Endothelial cell of umbilical vein (primary cell): ENCODE results near the gene ZNF219. TPM values are rescaled to one million over a fixed set of nuclear protein-coding genes. Genes with fewer than 3 reads are reported as not detected.

Source experiments
- BruUV-seq: library from RNA; stranded (reverse); fragments of 400-500 nt; replicated peaks from 2 replicates; lab custom pipeline; 2021; lab: Mats Ljungman, UMichigan
- CTCF ChIA-PET: fragments of 300-600, 350-600 bp; sonication (Branson Sonifier 250); formaldehyde crosslinking; loops from one replicate; lab custom pipeline; 2021; ENCODE audit warnings: antibody characterized with exemption, inconsistent platforms; lab: Charles Lee
- POLR2A ChIA-PET: fragments of 300-600, 350-600 bp; sonication (Branson Sonifier 250); formaldehyde crosslinking; loops from one replicate; lab custom pipeline; 2021; ENCODE audit warnings: antibody characterized with exemption, inconsistent platforms; lab: Charles Lee
- DNase-seq: peaks from one replicate; pipeline ENCODE4 v3.0.0-alpha.2; 2011; ENCODE audit warnings: low read depth, low spot score
- FAIRE-seq: peaks from 2 replicates; lab custom pipeline; 2011; peaks lifted over from hg19 to GRCh38; lab: Jason Lieb, UNC
- H2AFZ ChIP-seq: 2 replicates; pipeline ENCODE4 v1.6.0; 2012; ENCODE audit warnings: low read depth, low read length, control low read depth, inconsistent platforms
- H3K27ac ChIP-seq: 2 replicates; pipeline ENCODE4 v1.5.1; 2011; ENCODE audit warnings: low read depth, mild to moderate bottlenecking, control low read depth, low read length, moderate library complexity; ENCODE audit not compliant: insufficient read depth
- H3K27me3 ChIP-seq, 2 experiments: 2 replicates each; pipeline versions ENCODE4 v1.6.0 to v1.6.1; 2011; ENCODE audit warnings: low read length in 2 of 2, mixed read lengths in 1 of 2; ENCODE audit not compliant: control insufficient read depth in 2 of 2, insufficient read depth in 2 of 2
- H3K36me3 ChIP-seq, 2 experiments: 2 replicates in 1 of 2; 3 replicates in 1 of 2; pipeline ENCODE4 v1.5.1; 2011; ENCODE audit warnings: low read length in 2 of 2, mild to moderate bottlenecking in 1 of 2, moderate library complexity in 1 of 2; ENCODE audit not compliant: control insufficient read depth in 2 of 2, insufficient read depth in 2 of 2; ENCODE audit errors: extremely low read depth in 1 of 2
- H3K4me1 ChIP-seq: 3 replicates; pipeline ENCODE4 v1.5.1; 2011; ENCODE audit warnings: mild to moderate bottlenecking, low read length; ENCODE audit not compliant: control insufficient read depth, insufficient read depth; ENCODE audit errors: extremely low read depth
- H3K4me2 ChIP-seq: 2 replicates; pipeline ENCODE4 v1.6.1; 2011; ENCODE audit warnings: low read length, control low read depth, mixed read lengths; ENCODE audit not compliant: insufficient read depth
- H3K4me3 ChIP-seq, 3 experiments: fragments of 200-600 bp in 1 of 3; sonication (generic), shearing (Covaris generic) in 1 of 3; replicated peaks in 1 of 3; 2 replicates each; pipeline ENCODE4 v1.5.1; 2011 to 2016; ENCODE audit warnings: control low read depth in 3 of 3, low read length in 3 of 3, mild to moderate bottlenecking in 2 of 3, inconsistent platforms in 1 of 3, low read depth in 1 of 3, moderate library complexity in 1 of 3; ENCODE audit not compliant: insufficient read depth in 1 of 3
- H3K79me2 ChIP-seq: 2 replicates; pipeline ENCODE4 v1.6.0; 2012; ENCODE audit warnings: low read length, inconsistent platforms; ENCODE audit not compliant: control insufficient read depth, insufficient read depth
- H3K9ac ChIP-seq: replicated peaks from 2 replicates; pipeline ENCODE3; 2011; ENCODE audit warnings: low read length, control low read depth; ENCODE audit not compliant: insufficient read depth; ENCODE audit errors: extremely low read depth
- H3K9me1 ChIP-seq: replicated peaks from 3 replicates; pipeline ENCODE4 v1.6.0; 2011; ENCODE audit warnings: mild to moderate bottlenecking, low read length; ENCODE audit not compliant: control insufficient read depth, insufficient read depth; ENCODE audit errors: extremely low read depth
- H3K9me3 ChIP-seq: replicated peaks from 2 replicates; pipeline ENCODE4 v1.5.1; 2012; ENCODE audit warnings: low read length, inconsistent platforms; ENCODE audit not compliant: control insufficient read depth, insufficient read depth
- H4K20me1 ChIP-seq: replicated peaks from 2 replicates; pipeline ENCODE3; 2011; ENCODE audit warnings: mild to moderate bottlenecking, low read length; ENCODE audit not compliant: control insufficient read depth, insufficient read depth; ENCODE audit errors: extremely low read depth
- EZH2 ChIP-seq: IDR thresholded peaks from 2 replicates; pipeline ENCODE4 v1.6.1; 2012; ENCODE audit warnings: borderline replicate concordance, low read depth, mild to moderate bottlenecking, moderate library complexity, low read length, inconsistent platforms; ENCODE audit not compliant: severe bottlenecking
- FOS ChIP-seq: IDR thresholded peaks from 2 replicates; pipeline ENCODE4 v1.6.1; 2011; ENCODE audit warnings: mild to moderate bottlenecking, low read length, moderate library complexity, borderline replicate concordance; ENCODE audit not compliant: insufficient read depth
- GATA2 ChIP-seq: IDR thresholded peaks from 2 replicates; pipeline ENCODE4 v1.7.0; 2011; ENCODE audit warnings: low read depth, mild to moderate bottlenecking, moderate library complexity, mixed read lengths, low read length; ENCODE audit not compliant: insufficient read length, insufficient read depth
- JUN ChIP-seq: IDR thresholded peaks from 2 replicates; pipeline ENCODE4 v1.6.1; 2011; ENCODE audit warnings: borderline replicate concordance, low read depth; ENCODE audit not compliant: insufficient read length, insufficient read depth
- MYC ChIP-seq: IDR thresholded peaks from one replicate; pipeline ENCODE4 v1.6.1; 2011; ENCODE audit warnings: mild to moderate bottlenecking, low read depth, low read length
- POLR2A ChIP-seq: IDR thresholded peaks from 2 replicates; pipeline ENCODE4 v1.6.1; 2012; ENCODE audit warnings: low read depth, mild to moderate bottlenecking, control low read depth, low read length
- POLR2AphosphoS5 ChIP-seq: IDR thresholded peaks from 2 replicates; pipeline ENCODE4 v1.6.1; 2012; ENCODE audit warnings: low read depth, mild to moderate bottlenecking, control low read depth, low read length, moderate library complexity; ENCODE audit not compliant: insufficient read depth
- dilution Hi-C: fragments of 300-500 bp; cut with MboI; formaldehyde crosslinking; loops from one replicate; pipeline ENCODE4 v1.15.0; 2019; ENCODE audit warnings: low sequenced_read_pairs; ENCODE audit not compliant: extremely low pct_ligation_motif_present
- intact Hi-C: fragments of 100-400 bp; cut with micrococcal nuclease; formaldehyde crosslinking; loops from one replicate; pipeline ENCODE4 v1.10.0; 2022
- polyA plus RNA-seq, 4 experiments: library from polyadenylated mRNA; depleted of rRNA in 3 of 4; stranded (reverse) in 3 of 4; unstranded in 1 of 4; fragments of >200 nt; gene quantifications; 2 replicates each; pipeline versions ENCODE4 v1.2.1 to v1.2.3, GENCODE V29; 2011 to 2012; ENCODE audit warnings: missing spikeins in 1 of 4
- total RNA-seq: library from RNA; stranded (reverse); gene quantifications from 2 replicates; pipeline ENCODE4 v1.2.3, GENCODE V29; 2021
- TF ChIP-seq, protein P1 (sequence below): IDR thresholded peaks from 2 replicates; pipeline ENCODE4 v1.6.1; 2011; ENCODE audit not compliant: insufficient read depth, insufficient read length
- TF ChIP-seq, protein P2 (sequence below), 2 donors: IDR thresholded peaks; 1 replicate in 1 of 2; 2 replicates in 1 of 2; pipeline ENCODE4 v1.5.1; 2011; ENCODE audit warnings: low read length in 2 of 2, mild to moderate bottlenecking in 2 of 2, moderate library complexity in 2 of 2, control low read depth in 1 of 2, inconsistent platforms in 1 of 2, low read depth in 1 of 2; ENCODE audit not compliant: insufficient read depth in 1 of 2; ENCODE audit errors: extremely low read depth in 1 of 2

Gene ZNF219
- total and polyA plus RNA-seq, 2 donors (not counting 3 experiments of a cell fraction or from before 2014, with no cell fraction given): 13.2 to 15.2 TPM

GRCh38 chr14:21100931-21101330 is 2.5 kb upstream of the ZNF219 start, which contains the start of gene TMEM253:
TSS of gene TMEM253 (plus strand) at chr14:21101066. CDS start at chr14:21101344, 278 bp downstream.
- TF ChIP-seq FOS (no peak), MYC (no peak), POLR2A (no peak), POLR2AphosphoS5 (no peak), EZH2 (no peak), JUN (no peak), GATA2 (no peak)
- TF ChIP-seq, protein P1, sequence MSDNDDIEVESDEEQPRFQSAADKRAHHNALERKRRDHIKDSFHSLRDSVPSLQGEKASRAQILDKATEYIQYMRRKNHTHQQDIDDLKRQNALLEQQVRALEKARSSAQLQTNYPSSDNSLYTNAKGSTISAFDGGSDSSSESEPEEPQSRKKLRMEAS: no peak
- TF ChIP-seq, protein P2, sequence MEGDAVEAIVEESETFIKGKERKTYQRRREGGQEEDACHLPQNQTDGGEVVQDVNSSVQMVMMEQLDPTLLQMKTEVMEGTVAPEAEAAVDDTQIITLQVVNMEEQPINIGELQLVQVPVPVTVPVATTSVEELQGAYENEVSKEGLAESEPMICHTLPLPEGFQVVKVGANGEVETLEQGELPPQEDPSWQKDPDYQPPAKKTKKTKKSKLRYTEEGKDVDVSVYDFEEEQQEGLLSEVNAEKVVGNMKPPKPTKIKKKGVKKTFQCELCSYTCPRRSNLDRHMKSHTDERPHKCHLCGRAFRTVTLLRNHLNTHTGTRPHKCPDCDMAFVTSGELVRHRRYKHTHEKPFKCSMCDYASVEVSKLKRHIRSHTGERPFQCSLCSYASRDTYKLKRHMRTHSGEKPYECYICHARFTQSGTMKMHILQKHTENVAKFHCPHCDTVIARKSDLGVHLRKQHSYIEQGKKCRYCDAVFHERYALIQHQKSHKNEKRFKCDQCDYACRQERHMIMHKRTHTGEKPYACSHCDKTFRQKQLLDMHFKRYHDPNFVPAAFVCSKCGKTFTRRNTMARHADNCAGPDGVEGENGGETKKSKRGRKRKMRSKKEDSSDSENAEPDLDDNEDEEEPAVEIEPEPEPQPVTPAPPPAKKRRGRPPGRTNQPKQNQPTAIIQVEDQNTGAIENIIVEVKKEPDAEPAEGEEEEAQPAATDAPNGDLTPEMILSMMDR (IDR thresholded peaks at IDR 0.05; ENCODE audit: extremely low read depth in 1 of 2, insufficient read depth in 1 of 2, low read depth in 1 of 2, low read length in 2 of 2): no peak
- no peak within 1 kb of the TSS for H3K27ac ChIP-seq
- no peaks in the 10 kb centered on the region for H3K9me1 ChIP-seq
- BruUV-seq: no TSS peak
- H3K9me3 ChIP-seq: no peaks in the 10 kb centered on the region
- no peak within 1 kb of the TSS for H3K4me2 ChIP-seq
- FAIRE-seq (no peak), DNase-seq (no peak)
- H4K20me1 ChIP-seq: no peaks in the 10 kb centered on the region
- no peaks in the 10 kb centered on the region for H3K79me2 ChIP-seq
- no peak within 1 kb of the TSS for H2AFZ ChIP-seq
- no peak within 1 kb of the TSS for H3K9ac ChIP-seq
- no peak within 1 kb of the TSS for H3K4me3 ChIP-seq
- dilution Hi-C loops (no loop called here), intact Hi-C loops (loop anchor here (5.0 kb wide), 1 partner anchor 129 kb away; no protein-coding TSS in a partner anchor)
- ChIA-PET POLR2A (no interaction called here), CTCF (interaction anchor here (1.0 to 10.4 kb wide), 4 partner anchors 8 to 86 kb away, joined by 5 to 310 read pairs (median 166); no protein-coding TSS in a partner anchor)
- H3K4me1 ChIP-seq: peaks cover 22% of the 10 kb centered on the region
- peaks cover 12 to 26% of the 10 kb centered on the region in 2 experiments for H3K27me3 ChIP-seq
- H3K36me3 ChIP-seq: no peaks in the 10 kb centered on the region
